Fibroblast of lung (primary cell): ENCODE data around the gene SENP7. TPM values are rescaled to one million over a fixed set of nuclear protein-coding genes. Genes with fewer than 3 reads are reported as not detected.

Experiments used
- DNase-seq, 2 donors: peaks; one replicate each; pipeline versions ENCODE4 v3.0.0 to v3.0.0-alpha.2; 2010; ENCODE audit warnings: low read depth in 2 of 2
- H2AFZ ChIP-seq: 2 replicates; pipeline ENCODE4 v1.5.1; 2012; ENCODE audit warnings: low read length, control low read depth, inconsistent platforms
- H3K27ac ChIP-seq: 2 replicates; pipeline ENCODE4 v1.5.1; 2011; ENCODE audit warnings: low read length, control low read depth; ENCODE audit not compliant: insufficient read depth
- H3K27me3 ChIP-seq: 2 replicates; pipeline ENCODE4 v1.5.1; 2011; ENCODE audit warnings: mild to moderate bottlenecking, low read length; ENCODE audit not compliant: control insufficient read depth, insufficient read depth
- H3K36me3 ChIP-seq: 2 replicates; pipeline ENCODE4 v1.5.1; 2011; ENCODE audit warnings: low read length; ENCODE audit not compliant: control insufficient read depth, insufficient read depth
- H3K4me1 ChIP-seq: 2 replicates; pipeline ENCODE4 v1.5.1; 2011; ENCODE audit warnings: low read length; ENCODE audit not compliant: control insufficient read depth, insufficient read depth; ENCODE audit errors: extremely low read depth
- H3K4me2 ChIP-seq: 2 replicates; pipeline ENCODE4 v1.5.1; 2011; ENCODE audit warnings: low read length, control low read depth; ENCODE audit not compliant: insufficient read depth; ENCODE audit errors: extremely low read depth
- H3K4me3 ChIP-seq, 4 experiments: fragments of 200-600 bp in 1 of 4; sonication (generic) in 1 of 4; replicated peaks in 1 of 4; 2 replicates each; pipeline ENCODE4 v1.5.1; 2011 to 2016; ENCODE audit warnings: low read length in 4 of 4, low read depth in 3 of 4, mild to moderate bottlenecking in 3 of 4, control low read depth in 2 of 4, inconsistent platforms in 1 of 4, mixed read lengths in 1 of 4; ENCODE audit not compliant: insufficient read depth in 1 of 4; ENCODE audit errors: control extremely low read depth in 1 of 4
- H3K79me2 ChIP-seq: 2 replicates; pipeline ENCODE4 v1.5.1; 2012; ENCODE audit warnings: mild to moderate bottlenecking, low read length, inconsistent platforms; ENCODE audit not compliant: control insufficient read depth, insufficient read depth
- H3K9ac ChIP-seq: 2 replicates; pipeline ENCODE4 v1.5.1; 2011; ENCODE audit warnings: mild to moderate bottlenecking, low read length, control low read depth; ENCODE audit not compliant: insufficient read depth
- H3K9me3 ChIP-seq: 2 replicates; pipeline ENCODE4 v1.5.1; 2012; ENCODE audit warnings: low read depth, low read length; ENCODE audit not compliant: control insufficient read depth, insufficient read depth
- H4K20me1 ChIP-seq: 2 replicates; pipeline ENCODE4 v1.5.1; 2011; ENCODE audit warnings: low read length; ENCODE audit not compliant: control insufficient read depth, insufficient read depth; ENCODE audit errors: extremely low read depth
- CTCF ChIP-seq, 2 donors: IDR thresholded peaks in 1 of 2; conservative IDR thresholded peaks in 1 of 2; 1 replicate in 1 of 2; 2 replicates in 1 of 2; pipeline ENCODE4 v1.5.1; 2011 to 2012; ENCODE audit warnings: low read length in 2 of 2, control low read depth in 1 of 2, inconsistent platforms in 1 of 2, low read depth in 1 of 2, mild to moderate bottlenecking in 1 of 2
- EZH2 ChIP-seq: IDR thresholded peaks from 2 replicates; pipeline ENCODE4 v1.5.1; 2012; ENCODE audit warnings: low read length, control low read depth, mild to moderate bottlenecking; ENCODE audit errors: missing control alignments
- polyA plus RNA-seq, 2 donors: library from polyadenylated mRNA; depleted of rRNA in 1 of 2; stranded (reverse) in 1 of 2; unstranded in 1 of 2; fragments of >200 nt; gene quantifications; 2 replicates each; pipeline ENCODE4 v1.2.1, GENCODE V29; 2011 to 2012; ENCODE audit warnings: missing spikeins in 1 of 2
- total RNA-seq: library from RNA; depleted of rRNA; stranded (reverse); fragments of >200 nt; gene quantifications from 2 replicates; pipeline ENCODE4 v1.2.1, GENCODE V29; 2014

The SENP7 gene
- total and polyA plus RNA-seq, 2 donors (not counting 1 experiment from before 2014, with no cell fraction given): 7.2 to 16.5 TPM

DNA sequence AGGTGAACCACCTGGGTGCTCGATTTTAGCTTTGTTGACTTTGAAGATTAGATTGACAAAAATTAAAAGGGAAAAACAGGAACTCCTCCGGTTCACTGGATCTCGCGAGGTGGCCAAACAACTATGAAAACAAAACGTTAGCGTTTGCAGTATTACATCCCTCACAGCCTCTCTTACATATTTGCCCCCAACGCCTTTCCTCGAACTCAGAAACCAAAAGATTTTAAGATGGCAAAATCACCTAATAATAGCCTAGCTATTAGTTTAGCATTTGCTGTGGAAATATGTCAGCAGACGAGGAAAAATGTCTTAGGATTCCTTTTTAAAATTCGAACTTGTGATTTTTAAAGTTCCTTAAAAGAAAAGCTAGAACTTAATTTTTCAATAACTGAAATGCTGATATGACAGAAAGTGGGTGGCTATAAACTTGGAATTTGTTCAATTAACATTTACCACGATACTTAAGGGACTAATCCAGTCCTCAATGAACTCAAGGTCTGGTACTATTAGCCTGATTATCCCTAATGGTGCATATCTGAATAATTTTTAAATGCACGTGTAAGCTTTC is 491 bp upstream of the SENP7 start:
- peak overlapping the region; percentile 64 to 92 (median 76) for H3K4me3 ChIP-seq
- H4K20me1 ChIP-seq: no peaks in the 10 kb centered on the region
- peak overlapping the region; percentile 70 for H3K9ac ChIP-seq
- H3K4me2 ChIP-seq: peak overlapping the region; percentile 79
- H3K9me3 ChIP-seq: no peaks in the 10 kb centered on the region
- H2AFZ ChIP-seq: peak overlapping the region; percentile 48
- no peak for TF ChIP-seq EZH2
- TF ChIP-seq CTCF (conservative IDR thresholded peaks at IDR 0.05 in 1 of 2, IDR thresholded peaks at IDR 0.05 in 1 of 2; ENCODE audit: low read depth in 1 of 2, low read length in 2 of 2): no peak
- no peaks in the 10 kb centered on the region for H3K36me3 ChIP-seq
- H3K4me1 ChIP-seq: no peaks in the 10 kb centered on the region
- DNase-seq: no peak
- H3K79me2 ChIP-seq: peaks cover 3% of the 10 kb centered on the region
- peak overlapping the region; percentile 89 for H3K27ac ChIP-seq
- H3K27me3 ChIP-seq: no peaks in the 10 kb centered on the region

DNA sequence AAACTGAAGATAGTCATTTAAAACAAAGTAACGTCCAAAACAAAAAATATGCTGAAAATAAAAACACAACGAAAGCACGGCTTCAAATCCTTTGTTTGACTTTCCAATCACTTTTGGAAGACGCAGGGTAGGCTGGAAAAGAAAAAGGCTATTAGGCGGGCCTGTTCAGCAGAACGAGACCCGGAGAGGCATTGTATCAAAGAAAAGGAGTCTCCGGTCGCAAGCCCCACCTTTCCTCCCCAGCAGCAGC is 691 bp downstream of the SENP7 start:
- H3K4me3 ChIP-seq: peak overlapping the region; percentile 64 to 92 (median 76)
- H3K79me2 ChIP-seq: peaks cover 3% of the 10 kb centered on the region
- no peak for TF ChIP-seq CTCF (conservative IDR thresholded peaks at IDR 0.05 in 1 of 2, IDR thresholded peaks at IDR 0.05 in 1 of 2; ENCODE audit: low read depth in 1 of 2, low read length in 2 of 2)
- TF ChIP-seq EZH2: no peak
- no peaks in the 10 kb centered on the region for H3K36me3 ChIP-seq
- H3K4me2 ChIP-seq: peak overlapping the region; percentile 42
- no peak for DNase-seq
- peak overlapping the region; percentile 97 for H2AFZ ChIP-seq
- H3K4me1 ChIP-seq: no peaks in the 10 kb centered on the region
- peak overlapping the region; percentile 89 for H3K27ac ChIP-seq
- H3K27me3 ChIP-seq: no peaks in the 10 kb centered on the region
- H3K9me3 ChIP-seq: no peaks in the 10 kb centered on the region
- no peaks in the 10 kb centered on the region for H4K20me1 ChIP-seq
- peak overlapping the region; percentile 70 for H3K9ac ChIP-seq

DNA sequence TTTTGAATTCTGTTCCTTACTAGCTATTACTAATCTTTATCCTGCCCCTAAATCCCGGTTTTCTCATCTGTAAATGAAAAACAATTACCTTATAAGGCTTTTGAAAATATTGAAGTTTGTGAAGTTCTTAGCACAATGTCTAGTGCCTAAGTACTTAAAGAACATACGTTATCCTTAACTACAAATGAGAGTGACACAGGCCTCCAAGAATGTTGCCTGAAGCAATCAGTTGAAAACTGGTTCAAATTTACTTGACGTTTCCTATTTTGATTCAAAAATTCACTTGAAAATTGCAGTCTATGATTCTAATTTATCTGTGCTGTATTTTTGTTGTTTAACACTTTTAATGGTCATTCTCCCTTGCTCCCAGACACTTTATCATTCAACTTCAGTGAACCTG is 3.2 kb downstream of the SENP7 start:
- DNase-seq: peak in 1 of 2 donors; percentile 62
- TF ChIP-seq EZH2: no peak
- TF ChIP-seq CTCF (conservative IDR thresholded peaks at IDR 0.05 in 1 of 2, IDR thresholded peaks at IDR 0.05 in 1 of 2; ENCODE audit: low read depth in 1 of 2, low read length in 2 of 2): no peak
- no peak overlapping the region for H3K27ac ChIP-seq
- no peaks in the 10 kb centered on the region for H3K9me3 ChIP-seq
- no peak overlapping the region for H3K9ac ChIP-seq
- peaks cover 3% of the 10 kb centered on the region for H3K79me2 ChIP-seq
- H4K20me1 ChIP-seq: no peaks in the 10 kb centered on the region
- no peaks in the 10 kb centered on the region for H3K27me3 ChIP-seq
- H2AFZ ChIP-seq: no peak overlapping the region
- H3K36me3 ChIP-seq: no peaks in the 10 kb centered on the region
- H3K4me3 ChIP-seq: no peak overlapping the region
- no peak overlapping the region for H3K4me2 ChIP-seq
- H3K4me1 ChIP-seq: no peaks in the 10 kb centered on the region
